OCI-M2 (cell line): Measurements from ENCODE around the gene PPP1R9A.

ENCODE experiments used
- DNase-seq: peaks from one replicate; lab custom pipeline; 2025; ENCODE audit not compliant: unreplicated experiment; lab: John Stamatoyannopoulos, UW

Gene PPP1R9A

DNA sequence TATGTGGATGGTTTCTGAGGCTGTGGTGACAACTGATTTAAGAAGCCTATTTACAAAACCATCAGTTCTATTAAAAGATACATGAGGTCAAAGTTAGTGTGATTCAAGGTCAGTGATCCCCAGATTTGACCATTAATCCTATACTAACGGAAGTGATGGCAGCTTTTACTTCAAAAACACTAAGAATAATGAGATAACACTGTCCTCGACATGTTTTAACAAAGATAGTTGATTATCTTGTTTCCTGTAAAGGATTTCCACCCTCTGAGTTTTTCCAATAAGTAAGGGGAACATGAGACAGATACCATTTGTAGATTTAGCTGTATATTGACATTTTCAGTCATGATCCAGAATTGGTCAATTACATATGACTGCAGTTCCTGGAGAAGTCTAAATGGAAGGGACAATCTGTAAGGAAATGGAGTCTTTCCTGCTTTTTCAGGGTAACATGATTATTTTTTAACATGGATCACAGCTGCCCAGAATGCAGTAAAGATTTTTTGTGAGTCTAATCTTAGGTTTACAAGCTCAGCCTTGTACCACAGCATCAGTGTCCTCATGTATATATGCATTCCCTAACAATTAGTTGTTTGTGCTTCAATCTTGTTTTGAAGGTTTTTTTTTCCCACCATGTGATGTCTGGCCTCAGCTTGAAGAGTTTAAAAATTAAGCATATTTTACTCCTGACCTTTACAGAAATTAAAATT is 188.0 kb downstream of the PPP1R9A start:
- no peak for DNase-seq

DNA sequence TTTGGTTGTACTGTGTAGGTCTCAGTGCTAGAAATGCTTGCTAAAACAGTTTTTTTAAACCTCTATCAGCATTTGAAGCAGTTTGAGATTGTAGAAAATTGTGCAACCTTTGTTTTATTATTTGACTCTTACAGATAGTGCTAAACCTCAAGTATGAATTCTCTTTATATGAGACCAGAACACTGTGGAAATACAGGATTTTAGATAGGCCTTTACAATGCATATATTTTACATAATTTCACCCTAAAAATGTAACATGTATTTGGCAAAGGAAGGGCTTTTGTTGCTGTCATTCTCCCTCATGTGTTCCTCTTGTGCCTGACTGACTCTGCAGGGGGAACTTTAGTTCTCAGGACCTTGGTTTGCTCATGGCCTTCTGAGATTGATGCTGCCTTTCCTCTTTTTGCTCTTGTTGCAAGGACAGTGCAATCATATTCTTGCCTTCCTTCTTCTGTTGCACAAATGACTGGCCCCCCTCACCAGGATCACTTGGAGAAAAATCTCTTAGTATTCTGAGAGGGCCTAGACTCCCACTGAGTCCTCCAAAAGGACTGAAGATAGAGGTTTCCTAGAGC is 188.7 kb downstream of the PPP1R9A start:
- DNase-seq = no peak

DNA sequence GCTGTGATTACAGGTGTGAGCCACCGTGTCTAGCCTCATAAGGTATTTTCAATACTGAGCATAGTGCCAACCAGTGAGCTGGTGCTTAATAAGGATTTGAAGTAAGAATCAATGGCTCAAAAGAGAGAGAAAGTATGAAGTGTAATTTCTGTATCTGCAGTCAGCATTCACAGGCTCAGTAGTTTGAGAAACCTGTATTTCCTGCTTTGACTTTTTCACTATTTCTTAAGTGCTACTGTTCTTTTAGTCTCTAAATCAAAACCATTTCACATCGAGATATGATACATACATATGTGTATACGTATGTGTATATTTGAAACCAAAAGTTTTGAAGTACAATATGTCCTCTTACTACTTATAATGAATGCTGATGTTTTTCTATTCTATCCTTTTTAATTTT is 189.9 kb downstream of the PPP1R9A start:
- DNase-seq = no peak

DNA sequence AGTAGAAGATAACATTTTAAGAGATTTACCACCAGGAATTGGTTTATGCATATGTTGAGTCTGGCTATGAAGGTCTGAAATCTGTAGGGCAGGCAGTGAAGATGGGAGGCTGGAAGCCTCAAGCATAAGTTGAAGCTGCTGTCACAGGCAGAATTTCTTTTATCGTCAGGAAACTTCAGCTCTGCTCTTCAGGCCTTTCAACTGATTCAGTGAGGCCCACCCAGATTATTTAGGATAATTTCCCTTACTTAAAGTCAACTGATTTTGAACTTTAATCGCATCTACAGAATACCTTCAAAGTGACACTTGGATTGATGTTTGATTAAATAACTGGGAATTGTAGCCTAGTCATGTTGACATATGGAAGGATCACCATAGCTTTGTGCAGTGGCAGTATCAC is 190.5 kb downstream of the PPP1R9A start:
- no peak for DNase-seq

DNA sequence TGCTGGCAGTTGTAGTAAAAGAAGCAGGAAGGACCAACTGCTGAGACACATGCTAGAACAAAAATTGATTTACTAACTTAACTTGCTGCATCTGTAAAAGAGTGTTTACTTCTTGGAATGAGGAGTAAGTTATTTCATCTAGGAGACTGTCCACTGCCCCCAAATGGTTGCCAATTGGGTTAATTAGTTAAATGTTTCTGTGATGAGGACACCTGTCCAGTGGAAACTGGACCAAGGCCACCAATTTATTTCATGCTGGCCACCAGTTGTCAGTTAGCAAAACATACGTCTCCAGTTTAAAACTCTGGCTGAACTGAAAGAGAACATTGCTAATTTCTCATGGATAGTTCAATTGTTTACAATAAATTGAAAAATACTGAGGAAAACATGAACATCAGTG is 191.7 kb downstream of the PPP1R9A start:
- DNase-seq = no peak

DNA sequence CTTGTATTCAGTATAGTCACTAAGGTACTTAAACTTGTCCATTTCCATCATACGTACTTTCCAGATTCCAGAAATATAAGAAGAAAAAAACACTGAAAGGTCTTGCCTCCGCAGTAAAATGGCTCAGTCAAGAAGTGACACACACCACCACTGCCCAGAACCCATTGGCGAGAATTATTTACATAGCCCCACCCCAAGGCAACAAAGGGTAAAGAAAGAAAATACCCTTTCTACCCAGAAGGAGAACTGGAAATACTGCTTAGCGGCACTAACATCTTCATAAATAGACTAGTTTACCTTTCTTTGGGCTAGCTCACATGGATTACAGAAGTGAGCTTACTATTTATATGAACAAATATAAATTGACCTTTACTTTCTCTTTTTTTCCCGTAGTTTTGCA is 194.0 kb downstream of the PPP1R9A start:
- no peak for DNase-seq

DNA sequence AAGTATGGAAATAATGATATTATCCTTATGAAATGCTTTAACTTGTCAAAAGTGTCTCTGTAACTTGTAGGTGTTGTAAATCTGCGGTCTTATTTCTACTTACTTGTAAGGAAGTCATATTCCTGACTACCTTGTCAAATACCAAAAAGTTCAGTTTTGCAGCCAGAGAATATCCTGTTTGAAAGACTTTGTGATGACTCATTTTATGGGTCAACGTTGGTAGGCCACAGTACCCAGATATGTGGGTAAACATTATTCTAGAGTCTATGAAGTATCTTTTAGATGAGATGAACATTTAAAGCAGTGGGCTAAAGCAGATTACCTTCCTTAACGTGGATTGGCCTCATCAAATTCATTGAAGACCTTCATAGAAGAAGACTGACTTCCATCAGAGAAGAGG is 195.3 kb downstream of the PPP1R9A start:
- DNase-seq = no peak

DNA sequence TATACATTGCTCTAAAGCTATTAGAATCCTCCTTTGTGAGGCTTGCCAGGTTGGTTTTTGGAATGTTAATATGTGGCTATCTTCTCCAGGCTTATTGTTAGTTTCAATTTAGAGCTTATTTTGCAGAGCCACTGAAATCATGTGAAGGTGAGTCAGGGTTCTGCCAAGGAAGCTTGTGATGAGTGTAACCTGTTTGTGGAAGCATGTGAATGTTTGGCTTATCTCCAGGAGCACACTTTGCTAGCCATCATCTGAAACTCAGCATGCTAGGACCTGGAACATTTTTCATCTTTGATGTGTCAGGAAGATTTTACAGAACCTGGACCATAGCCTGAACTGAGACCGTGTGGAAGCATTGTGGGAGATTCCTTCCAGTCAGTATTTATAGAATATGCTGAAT is 197.3 kb downstream of the PPP1R9A start:
- no peak for DNase-seq

DNA sequence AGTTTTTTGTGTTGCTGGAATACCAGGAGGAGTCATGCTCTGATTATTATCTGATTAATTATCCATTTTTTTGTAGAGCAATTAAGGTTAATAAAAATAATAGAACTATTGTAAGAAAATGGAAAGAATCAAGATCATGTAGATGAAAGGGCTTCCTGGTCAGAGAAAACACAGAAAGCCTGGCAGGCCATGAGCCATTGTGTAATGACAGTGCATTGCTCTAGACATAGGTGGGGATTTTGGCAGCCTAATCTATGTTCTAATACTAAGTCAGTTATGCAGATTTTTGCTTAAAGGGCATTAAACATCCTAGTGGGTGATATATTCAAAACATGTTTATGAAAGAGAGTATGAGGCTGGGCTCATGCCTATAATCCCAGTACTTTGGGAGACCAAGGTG is 198.2 kb downstream of the PPP1R9A start:
- DNase-seq = no peak

DNA sequence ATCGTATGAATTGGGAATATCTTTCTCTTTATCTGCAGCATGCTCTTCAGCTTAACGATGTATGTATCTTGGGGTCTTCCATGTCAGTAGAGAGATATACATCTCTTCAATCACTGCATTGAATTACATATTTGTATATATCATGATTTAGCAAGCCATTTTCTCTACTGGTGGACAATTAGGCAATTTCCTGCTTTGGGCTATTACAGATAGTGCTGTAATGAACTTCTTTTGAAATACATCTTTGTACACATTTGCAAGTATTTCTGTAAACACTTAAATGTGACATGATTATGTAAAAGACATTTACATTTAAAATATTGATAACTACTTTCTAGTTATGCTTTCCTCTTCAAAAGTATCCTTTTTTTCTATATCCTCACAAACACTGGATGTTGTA is 199.0 kb downstream of the PPP1R9A start:
- no peak for DNase-seq

DNA sequence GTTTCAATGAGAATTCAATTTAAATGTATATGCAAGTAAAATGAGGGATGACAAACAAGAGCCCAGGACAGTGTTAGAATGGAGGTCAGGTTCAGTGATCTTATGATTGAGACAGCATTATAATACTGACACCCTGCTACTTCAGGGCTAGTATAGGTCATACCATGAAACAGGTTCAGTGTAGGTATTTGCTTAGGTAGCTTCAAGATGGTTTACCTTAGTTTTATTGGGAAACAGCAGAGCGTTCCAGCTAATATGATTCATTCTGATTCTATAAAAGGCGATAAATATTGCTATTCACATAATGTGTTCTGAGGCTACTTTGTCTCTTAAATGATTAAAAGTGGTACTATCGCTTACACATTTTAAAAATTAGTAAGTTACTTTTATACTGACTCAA is 203.3 kb downstream of the PPP1R9A start:
- DNase-seq = no peak

DNA sequence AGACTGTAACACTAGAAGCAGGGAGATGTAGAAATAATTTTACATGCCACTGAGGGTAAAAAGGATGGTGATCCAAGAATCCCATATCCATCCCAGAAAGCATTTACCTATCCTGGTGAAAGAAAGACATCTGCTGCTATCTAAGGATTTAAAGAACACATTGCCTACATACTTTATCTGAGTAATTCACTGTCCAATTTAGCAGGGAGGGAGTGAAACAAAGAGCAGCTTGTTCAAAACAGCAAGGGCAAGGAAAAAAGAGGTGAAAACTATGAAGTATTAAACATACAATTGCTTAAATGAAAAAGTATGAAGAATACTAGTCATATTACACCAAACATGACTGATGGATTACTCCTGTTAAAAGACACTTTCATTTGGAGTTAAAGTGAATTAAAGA is 206.2 kb downstream of the PPP1R9A start:
- DNase-seq = no peak

DNA sequence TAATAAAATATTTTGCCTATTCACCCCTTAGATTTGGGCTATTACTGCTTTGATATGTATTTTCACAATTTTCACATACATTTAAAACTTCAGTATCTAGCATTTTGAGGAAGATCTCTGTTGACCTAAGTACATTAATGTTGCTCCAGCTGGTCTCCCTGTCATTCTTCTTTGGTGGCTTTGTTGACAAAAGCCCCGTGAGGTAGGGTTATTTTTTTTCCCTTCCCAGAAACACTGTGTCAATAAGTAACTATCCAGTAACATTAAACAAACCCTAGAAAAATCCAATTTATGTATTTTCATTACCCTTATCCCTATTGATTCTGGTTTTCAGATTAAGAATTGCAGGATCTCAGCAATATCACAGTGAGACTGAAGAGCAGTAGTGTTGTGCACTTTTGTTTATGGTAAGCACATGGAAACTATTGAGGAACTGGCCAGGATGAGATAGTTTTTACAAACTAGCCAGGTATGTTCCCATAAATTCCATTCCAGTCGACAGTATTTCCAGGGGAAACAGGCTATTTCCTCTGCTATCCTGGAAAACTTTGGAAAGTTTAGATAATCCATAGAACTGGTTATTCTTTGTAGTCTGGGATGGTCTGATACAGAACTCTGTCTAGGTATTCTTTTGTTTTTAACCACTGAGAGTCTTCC is 218.8 kb downstream of the PPP1R9A start:
- DNase-seq = no peak

DNA sequence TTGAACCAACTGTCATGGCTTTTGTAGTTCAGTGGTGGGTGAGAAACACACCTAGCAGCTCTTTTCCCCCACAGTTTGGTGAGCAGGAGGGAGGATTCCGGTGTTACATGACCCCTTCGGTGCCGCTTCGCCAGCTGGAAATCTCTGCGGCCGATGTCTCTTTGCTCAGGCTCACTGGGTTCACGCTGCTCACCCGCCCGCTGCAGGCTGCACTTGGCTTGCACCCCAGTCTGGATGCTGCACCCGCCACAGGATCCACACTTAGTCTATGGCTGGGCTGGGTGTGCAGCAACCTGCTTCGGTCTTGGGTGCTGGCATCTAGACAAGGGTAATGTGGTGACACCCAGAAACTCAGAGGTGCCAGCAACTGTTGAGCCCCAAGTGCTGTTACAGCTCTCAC is 225.1 kb downstream of the PPP1R9A start:
- no peak for DNase-seq

DNA sequence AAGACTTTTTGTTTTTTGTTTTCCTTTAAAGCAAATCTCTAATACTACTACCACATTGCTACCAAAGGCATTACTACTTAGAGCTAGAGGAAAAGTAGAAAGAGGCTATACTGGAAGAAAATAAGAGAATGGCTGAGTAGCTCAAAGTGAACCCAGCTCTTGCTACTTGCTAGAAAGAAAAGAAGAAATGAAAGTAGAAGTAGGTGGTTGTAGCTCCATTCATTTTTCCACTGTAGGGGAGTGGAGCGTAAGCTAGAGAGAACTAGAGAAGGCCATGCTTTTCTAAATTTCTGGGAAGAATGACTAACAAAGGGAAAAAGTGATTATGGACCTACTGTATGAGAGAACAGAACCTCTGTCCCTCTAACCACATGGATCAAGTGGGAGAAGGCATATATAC is 232.5 kb downstream of the PPP1R9A start:
- DNase-seq = no peak

DNA sequence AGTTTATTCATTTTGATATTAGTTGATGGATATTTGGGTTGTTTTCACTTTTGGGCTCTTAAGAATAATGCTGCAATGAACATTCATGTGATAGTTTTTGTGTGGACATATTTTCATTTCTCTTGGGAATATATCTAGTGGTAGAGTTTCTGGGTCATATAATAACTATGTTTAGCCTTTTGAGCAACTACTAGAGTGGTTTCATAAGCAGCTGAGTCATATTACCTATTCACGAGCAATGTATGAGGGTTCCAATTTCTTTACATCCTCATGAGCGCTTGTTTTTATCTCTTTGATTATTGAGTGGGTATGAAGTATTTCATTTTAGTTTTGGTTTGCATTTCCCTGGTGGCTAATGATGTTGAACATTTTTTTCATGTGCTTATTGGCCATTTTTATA is 234.4 kb downstream of the PPP1R9A start:
- no peak for DNase-seq

DNA sequence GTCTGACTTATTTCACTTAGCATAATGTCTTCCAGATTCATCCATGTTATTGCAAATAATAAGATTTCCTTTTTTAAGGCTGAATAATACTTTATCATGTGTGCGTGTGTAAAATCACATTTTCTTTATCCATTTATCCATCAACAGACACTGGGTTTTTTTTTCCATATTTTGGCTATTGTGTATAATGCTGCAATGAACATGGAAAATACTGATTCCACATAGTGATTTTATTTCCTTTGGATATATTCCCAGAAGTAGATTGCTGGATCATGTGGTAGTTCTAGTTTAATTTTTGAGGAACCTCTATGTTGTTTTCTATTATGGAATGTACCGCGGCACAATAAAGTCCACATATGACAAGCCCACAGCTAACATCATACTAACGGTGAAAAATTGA is 236.9 kb downstream of the PPP1R9A start:
- no peak for DNase-seq

DNA sequence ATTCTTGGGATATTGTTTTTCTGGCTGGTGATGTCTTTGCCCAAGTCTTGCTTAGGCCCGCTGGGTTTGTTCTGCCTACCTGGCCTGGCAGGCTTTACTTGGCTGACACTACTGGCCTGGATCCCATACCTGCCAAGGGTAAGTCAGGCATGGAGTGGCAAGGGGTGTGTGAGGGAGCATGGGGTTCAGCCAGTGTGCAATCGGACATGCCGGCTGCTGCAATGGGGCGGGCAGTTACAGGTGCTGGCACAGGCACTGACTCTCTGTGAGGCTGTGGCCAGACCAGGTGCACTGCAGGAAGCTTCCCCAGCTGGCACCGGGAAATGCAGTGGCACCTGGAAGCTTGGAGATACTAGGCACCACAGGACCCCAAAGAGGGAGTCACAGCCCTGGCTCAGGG is 248.6 kb downstream of the PPP1R9A start:
- DNase-seq = no peak

DNA sequence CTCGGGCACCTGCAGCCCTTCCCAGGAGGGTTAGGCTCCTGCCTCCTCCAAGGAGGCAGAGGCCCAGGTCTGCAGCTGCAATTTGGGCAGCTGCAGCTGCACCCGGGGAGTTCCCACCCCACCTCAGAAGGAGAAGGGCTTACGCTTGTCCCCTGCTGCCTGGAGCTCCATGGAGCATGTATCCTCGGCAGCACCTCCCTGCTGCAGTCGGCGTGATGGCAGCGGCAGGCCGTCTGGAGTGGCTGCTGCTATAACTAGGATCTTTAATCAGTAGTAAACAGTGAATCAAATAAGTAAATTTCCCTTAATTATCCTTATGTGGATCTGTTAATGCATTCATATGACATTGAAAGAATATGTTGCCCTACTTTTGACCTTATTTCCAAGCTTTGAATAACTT is 250.0 kb downstream of the PPP1R9A start:
- DNase-seq = no peak

DNA sequence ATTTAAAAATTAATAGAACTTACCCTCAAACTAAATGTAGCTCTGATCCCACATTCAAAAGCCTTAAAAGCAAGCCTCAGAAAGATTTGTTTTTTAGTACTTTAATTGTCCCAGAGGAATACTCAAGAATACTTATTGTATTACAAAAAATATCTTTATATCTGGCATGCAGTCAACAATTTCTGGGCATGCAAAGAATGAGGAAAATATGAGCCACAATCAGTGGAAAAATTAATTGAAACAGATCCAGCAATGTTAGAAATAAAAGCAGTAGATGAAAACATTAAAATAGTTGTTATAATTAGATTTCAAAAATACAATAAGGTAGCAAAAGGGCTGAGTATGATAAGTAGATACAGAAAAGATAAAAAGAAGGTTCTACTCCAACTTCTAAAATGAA is 262.3 kb downstream of the PPP1R9A start:
- no peak for DNase-seq

DNA sequence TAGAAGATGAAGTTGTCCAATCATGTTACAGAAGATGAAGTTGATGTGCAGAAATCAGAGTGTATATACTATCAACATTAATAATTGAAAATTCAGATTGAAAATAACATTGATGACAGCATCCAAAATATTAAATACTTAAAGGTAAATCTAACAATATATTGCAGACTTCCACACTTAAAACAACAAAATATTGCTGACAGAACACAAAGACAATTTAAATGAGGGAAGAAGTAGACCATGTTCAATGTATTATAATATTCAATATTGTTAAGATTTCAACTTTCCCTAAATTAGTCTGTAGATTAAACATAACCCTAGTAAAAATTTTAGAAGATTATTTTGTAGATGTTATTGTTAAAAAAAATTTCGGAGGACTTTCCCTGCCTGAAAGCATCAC is 265.0 kb downstream of the PPP1R9A start:
- DNase-seq = no peak

DNA sequence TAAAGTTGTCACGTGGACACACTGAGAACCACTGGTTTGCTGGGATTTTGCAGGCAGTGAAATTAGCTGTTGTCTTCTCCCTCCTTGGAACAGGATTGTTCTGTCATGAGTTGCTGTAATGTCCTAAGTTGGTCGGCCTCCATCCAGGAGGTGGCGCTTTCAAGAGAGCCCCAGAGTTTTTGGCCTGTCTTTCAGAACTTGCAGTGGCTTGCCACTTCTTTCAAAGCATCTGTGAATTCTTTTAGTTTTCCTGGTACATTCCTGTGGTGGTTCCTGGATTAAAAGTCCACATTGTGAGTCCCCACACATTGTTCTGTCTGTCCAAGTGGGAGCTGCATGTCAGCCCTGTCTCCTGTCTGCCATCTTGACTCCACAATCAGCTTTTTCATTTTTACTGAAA is 283.1 kb downstream of the PPP1R9A start:
- no peak for DNase-seq

DNA sequence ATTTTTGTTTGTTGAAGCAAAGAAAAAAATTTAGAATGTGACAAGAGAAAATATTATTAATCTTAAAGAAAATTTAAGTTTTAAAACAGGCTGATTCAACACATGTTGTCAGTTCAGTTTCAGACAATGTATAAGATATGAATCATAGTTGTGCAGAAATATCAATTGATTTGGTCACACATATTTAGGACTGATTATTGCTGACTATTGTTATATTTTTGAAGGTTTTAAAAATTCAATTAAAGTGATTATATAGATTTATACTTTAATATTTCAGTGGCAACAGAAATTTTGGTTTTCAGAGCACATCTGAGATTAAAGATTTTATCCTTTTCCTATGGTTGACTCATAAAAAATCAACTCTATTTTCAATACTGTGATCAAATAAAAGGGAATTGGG is 284.4 kb downstream of the PPP1R9A start:
- no peak for DNase-seq
